Measurements from ENCODE around the gene POFUT1. TPM values are rescaled to one million over a fixed set of nuclear protein-coding genes. Genes with fewer than 3 reads are reported as not detected.

POFUT1 gene
- polyA plus RNA-seq, 2 of the 4 experiments (the other 2 are of a cell fraction): 29.6 to 43.9 TPM

DNA sequence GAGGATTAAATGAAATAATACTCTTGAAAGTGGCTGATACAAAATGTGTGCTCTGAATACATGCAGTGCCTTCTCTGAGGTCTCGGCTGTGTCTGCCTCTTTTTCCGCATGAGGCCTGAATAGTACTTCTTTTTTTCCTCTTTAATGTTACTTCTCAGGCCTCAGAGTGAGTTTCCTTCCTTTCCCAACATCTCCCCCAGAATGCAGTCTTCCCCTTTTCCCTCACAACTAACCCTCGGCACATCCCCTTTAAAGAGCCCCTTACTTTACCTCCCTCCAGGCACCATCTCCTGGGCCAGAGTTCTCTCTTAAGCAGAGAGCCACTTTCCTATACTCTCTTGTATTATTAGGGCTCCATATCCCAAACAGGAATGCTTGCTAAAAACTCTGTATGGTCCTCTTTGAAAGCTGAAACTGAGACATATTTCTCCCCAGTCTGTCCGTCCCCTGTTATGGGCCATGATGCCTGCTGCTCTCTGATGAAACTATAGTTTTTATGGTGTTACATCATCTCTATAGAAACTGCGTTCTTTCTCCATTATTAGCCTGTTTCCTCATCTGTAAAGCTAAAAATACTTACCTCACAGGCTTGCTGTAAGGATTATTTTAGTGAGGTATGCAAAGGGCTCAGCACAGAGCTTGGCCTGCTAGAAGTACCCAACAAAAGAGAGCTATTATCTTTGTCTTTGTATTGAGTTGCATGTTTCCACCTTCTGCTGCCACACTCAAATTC, 2.4 kb upstream of the POFUT1 start:
- DNase-seq (ENCODE audit: low read depth in 1 of 2, low spot score in 1 of 2) (no peak), FAIRE-seq (no peak), ATAC-seq (no peak)
- no peaks in the 10 kb centered on the region for H3K9me3 ChIP-seq
- no peak for TF ChIP-seq CBX2 (IDR thresholded peaks at IDR 0.05; ENCODE audit: borderline replicate concordance, low read depth)
- TF ChIP-seq SREBF2 (IDR thresholded peaks at IDR 0.05): no peak
- no peak for TF ChIP-seq RFX5 (IDR thresholded peaks at IDR 0.05)
- TF ChIP-seq ZC3H11A (IDR thresholded peaks at IDR 0.05): no peak
- no peak for TF ChIP-seq JUNB (IDR thresholded peaks at IDR 0.05)
- TF ChIP-seq HEYL (CRISPR knock-in tag; IDR thresholded peaks at IDR 0.05): no peak
- TF ChIP-seq ZFP36 (IDR thresholded peaks at IDR 0.05; ENCODE audit: borderline replicate concordance, partially characterized antibody): no peak
- TF ChIP-seq EP300 (IDR thresholded peaks at IDR 0.05): no peak
- no peak for TF ChIP-seq HOXB5 (CRISPR knock-in tag; IDR thresholded peaks at IDR 0.05)
- no peak for TF ChIP-seq POLR2AphosphoS2 (conservative IDR thresholded peaks at IDR 0.05; ENCODE audit: low read length)
- TF ChIP-seq NFE2L2 (conservative IDR thresholded peaks at IDR 0.05; ENCODE audit: low read length): no peak
- TF ChIP-seq RAD21 (conservative IDR thresholded peaks at IDR 0.05 in 1 of 2, IDR thresholded peaks at IDR 0.05 in 1 of 2): no peak
- TF ChIP-seq MYC (IDR thresholded peaks at IDR 0.05; ENCODE audit: borderline replicate concordance, low read length): no peak
- no peak for TF ChIP-seq FOSL2 (IDR thresholded peaks at IDR 0.05)
- TF ChIP-seq FOSL2 (CRISPR knock-in tag; IDR thresholded peaks at IDR 0.05): no peak
- TF ChIP-seq GATA3 (IDR thresholded peaks at IDR 0.05; ENCODE audit: borderline replicate concordance): no peak
- TF ChIP-seq HOXB13 (CRISPR knock-in tag; IDR thresholded peaks at IDR 0.05; ENCODE audit: low read depth): no peak
- H3K4me2 ChIP-seq: peak overlapping the region; percentile 88
- CTCF ChIA-PET: interaction anchor here (0.6 to 1.2 kb wide), 3 partner anchors 10 to 256 kb away, joined by 3 to 6 read pairs (median 3); no protein-coding TSS in a partner anchor
- 87% methylated on average over 5 of the region's 5 CpGs for WGBS (ENCODE audit: missing lambda C conversion rate)
- POLR2A ChIA-PET: no interaction called here
- peaks cover 30% of the 10 kb centered on the region for H3K4me1 ChIP-seq
- peak overlapping the region in 1 of 2 experiments; percentile 7; a peak in 2 of 6 replicates for H3K27ac ChIP-seq
- H3K4me3 ChIP-seq: no peak overlapping the region

DNA sequence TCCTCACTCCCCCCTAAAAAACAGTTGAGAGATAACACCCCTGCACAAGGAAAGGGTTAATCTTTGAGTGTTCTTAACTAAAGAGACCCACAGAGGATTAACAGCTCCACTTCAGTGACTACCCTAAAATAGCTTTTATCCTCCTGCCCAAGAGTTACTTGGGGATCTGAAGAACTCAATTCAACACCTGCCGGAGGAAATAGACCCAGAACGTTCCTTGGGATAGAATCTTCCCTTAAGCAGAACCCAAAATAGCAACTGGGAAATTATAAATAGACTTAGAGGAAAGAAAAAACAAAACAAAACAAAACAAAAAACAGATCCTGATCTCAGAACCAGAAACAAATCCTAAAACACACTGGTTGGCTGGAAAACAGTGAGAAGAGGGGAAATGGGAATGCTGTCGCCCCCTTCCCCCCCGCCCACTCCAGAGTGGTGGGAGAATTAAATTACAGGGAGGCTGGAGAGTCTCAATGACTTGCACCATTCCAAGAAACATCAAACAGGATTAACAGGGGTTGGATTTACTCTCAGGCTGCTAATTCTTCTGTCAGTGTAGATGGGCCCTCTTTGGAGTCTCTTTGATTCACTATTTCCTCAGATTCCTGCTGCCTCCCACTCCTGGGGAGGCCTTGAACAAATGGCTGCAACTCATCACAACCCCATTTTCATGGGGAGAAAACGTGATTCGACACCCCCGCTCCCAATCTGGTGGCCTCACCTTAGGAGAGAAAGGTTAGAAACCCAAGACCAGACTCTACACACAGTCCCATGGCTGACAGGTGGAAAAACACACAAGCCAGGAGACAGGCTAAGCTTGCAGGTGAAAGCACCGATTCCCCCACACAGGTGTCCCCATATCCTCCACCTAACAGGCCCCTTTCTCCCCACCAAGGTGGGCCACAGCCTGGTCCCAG, 1.6 kb upstream of the POFUT1 start:
- FAIRE-seq (no peak), ATAC-seq (no peak), DNase-seq (ENCODE audit: low read depth in 1 of 2, low spot score in 1 of 2) (no peak)
- 77% methylated on average over 8 of the region's 8 CpGs for WGBS (ENCODE audit: missing lambda C conversion rate)
- no peaks in the 10 kb centered on the region for H3K9me3 ChIP-seq
- CTCF ChIA-PET: interaction anchor here (0.6 to 1.2 kb wide), 3 partner anchors 10 to 257 kb away, joined by 3 to 6 read pairs (median 3); no protein-coding TSS in a partner anchor
- peak overlapping the region; percentile 88 for H3K4me2 ChIP-seq
- H3K27ac ChIP-seq: peak overlapping the region; percentile 98 to 100
- peak overlapping the region; percentile 92 for H3K4me3 ChIP-seq
- POLR2A ChIA-PET: no interaction called here
- H3K4me1 ChIP-seq: peaks cover 30% of the 10 kb centered on the region
- TF ChIP-seq, protein P1, sequence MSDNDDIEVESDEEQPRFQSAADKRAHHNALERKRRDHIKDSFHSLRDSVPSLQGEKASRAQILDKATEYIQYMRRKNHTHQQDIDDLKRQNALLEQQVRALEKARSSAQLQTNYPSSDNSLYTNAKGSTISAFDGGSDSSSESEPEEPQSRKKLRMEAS (IDR thresholded peaks at IDR 0.05): no peak
- no peak for TF ChIP-seq NPAS2 (CRISPR knock-in tag; IDR thresholded peaks at IDR 0.05; ENCODE audit: borderline replicate concordance)
- no peak for TF ChIP-seq ZSCAN20 (CRISPR knock-in tag; IDR thresholded peaks at IDR 0.05)
- no peak for TF ChIP-seq EHMT2 (IDR thresholded peaks at IDR 0.05; ENCODE audit: low read depth)
- no peak for TF ChIP-seq POLR2AphosphoS2 (conservative IDR thresholded peaks at IDR 0.05; ENCODE audit: low read length)
- TF ChIP-seq, protein P2, sequence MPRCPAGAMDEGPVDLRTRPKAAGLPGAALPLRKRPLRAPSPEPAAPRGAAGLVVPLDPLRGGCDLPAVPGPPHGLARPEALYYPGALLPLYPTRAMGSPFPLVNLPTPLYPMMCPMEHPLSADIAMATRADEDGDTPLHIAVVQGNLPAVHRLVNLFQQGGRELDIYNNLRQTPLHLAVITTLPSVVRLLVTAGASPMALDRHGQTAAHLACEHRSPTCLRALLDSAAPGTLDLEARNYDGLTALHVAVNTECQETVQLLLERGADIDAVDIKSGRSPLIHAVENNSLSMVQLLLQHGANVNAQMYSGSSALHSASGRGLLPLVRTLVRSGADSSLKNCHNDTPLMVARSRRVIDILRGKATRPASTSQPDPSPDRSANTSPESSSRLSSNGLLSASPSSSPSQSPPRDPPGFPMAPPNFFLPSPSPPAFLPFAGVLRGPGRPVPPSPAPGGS (IDR thresholded peaks at IDR 0.05): no peak
- no peak for TF ChIP-seq PHF8 (IDR thresholded peaks at IDR 0.05; ENCODE audit: borderline replicate concordance, low read depth)
- TF ChIP-seq MYC (IDR thresholded peaks at IDR 0.05; ENCODE audit: borderline replicate concordance, low read length): no peak
- no peak for TF ChIP-seq HOXB13 (CRISPR knock-in tag; IDR thresholded peaks at IDR 0.05; ENCODE audit: low read depth)
- TF ChIP-seq FOXS1 (CRISPR knock-in tag; IDR thresholded peaks at IDR 0.05): no peak
- TF ChIP-seq, protein P3, sequence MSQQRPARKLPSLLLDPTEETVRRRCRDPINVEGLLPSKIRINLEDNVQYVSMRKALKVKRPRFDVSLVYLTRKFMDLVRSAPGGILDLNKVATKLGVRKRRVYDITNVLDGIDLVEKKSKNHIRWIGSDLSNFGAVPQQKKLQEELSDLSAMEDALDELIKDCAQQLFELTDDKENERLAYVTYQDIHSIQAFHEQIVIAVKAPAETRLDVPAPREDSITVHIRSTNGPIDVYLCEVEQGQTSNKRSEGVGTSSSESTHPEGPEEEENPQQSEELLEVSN (IDR thresholded peaks at IDR 0.05; ENCODE audit: borderline replicate concordance, low read depth): no peak
- TF ChIP-seq RAD21 (conservative IDR thresholded peaks at IDR 0.05 in 1 of 2, IDR thresholded peaks at IDR 0.05 in 1 of 2): no peak
- TF ChIP-seq NFE2L2 (conservative IDR thresholded peaks at IDR 0.05; ENCODE audit: low read length): no peak
- no peak for TF ChIP-seq TP53 (CRISPR knock-in tag; IDR thresholded peaks at IDR 0.05)
- TF ChIP-seq CEBPB (IDR thresholded peaks at IDR 0.05): no peak
- TF ChIP-seq EHF (CRISPR knock-in tag; IDR thresholded peaks at IDR 0.05): no peak
- TF ChIP-seq MAZ (IDR thresholded peaks at IDR 0.05; ENCODE audit: borderline replicate concordance, low read depth, low read length): no peak
- no peak for TF ChIP-seq SREBF2 (IDR thresholded peaks at IDR 0.05)
- TF ChIP-seq CHD4 (IDR thresholded peaks at IDR 0.05; ENCODE audit: borderline replicate concordance): no peak
- TF ChIP-seq BHLHE40 (IDR thresholded peaks at IDR 0.05; ENCODE audit: low read depth, low read length): no peak

Measured in A549 (cell line).